Measurements from ENCODE around the gene TSPAN9. TPM values are rescaled to one million over a fixed set of nuclear protein-coding genes. Genes with fewer than 3 reads are reported as not detected.

TSPAN9 gene
- total RNA-seq, 2 experiments from 2014 or later: 0.15 TPM; not detected in 1

Other genes with a start within 250 kb of the TSPAN9 start
- gene NRIP2, start 242.3 kb upstream of the TSPAN9 start, total RNA-seq: not detected
- gene TEX52, start 220.3 kb upstream of the TSPAN9 start, total RNA-seq: under 1 TPM; 0.29 to 0.35 TPM
- gene FOXM1, start 200.2 kb upstream of the TSPAN9 start, total RNA-seq: 100 to 1,000 TPM; 119 to 131 TPM
- gene RHNO1, start 200.2 kb upstream of the TSPAN9 start, total RNA-seq: 10 to 100 TPM; 53.6 to 61.4 TPM
- 1 to 10 TPM; 8.6 to 9.1 TPM for gene TULP3, start 186.5 kb upstream of the TSPAN9 start, total RNA-seq
- under 1 TPM; 0.69 to 1.00 TPM for gene TEAD4, start 118.0 kb upstream of the TSPAN9 start, total RNA-seq